IPS DF 4.7 (cell line): ENCODE measurements around the gene ZER1.
"Not testable (repeated sequence)": the region's sequence is repeated elsewhere in the genome, so short reads cannot be mapped to it uniquely, and the experiment has no call there.

ENCODE experiments used
- DNase-seq: peaks from one replicate; pipeline ENCODE4 v3.0.0-alpha.2; 2013; ENCODE audit warnings: low spot score; ENCODE audit errors: extremely low read depth

Gene ZER1

DNA sequence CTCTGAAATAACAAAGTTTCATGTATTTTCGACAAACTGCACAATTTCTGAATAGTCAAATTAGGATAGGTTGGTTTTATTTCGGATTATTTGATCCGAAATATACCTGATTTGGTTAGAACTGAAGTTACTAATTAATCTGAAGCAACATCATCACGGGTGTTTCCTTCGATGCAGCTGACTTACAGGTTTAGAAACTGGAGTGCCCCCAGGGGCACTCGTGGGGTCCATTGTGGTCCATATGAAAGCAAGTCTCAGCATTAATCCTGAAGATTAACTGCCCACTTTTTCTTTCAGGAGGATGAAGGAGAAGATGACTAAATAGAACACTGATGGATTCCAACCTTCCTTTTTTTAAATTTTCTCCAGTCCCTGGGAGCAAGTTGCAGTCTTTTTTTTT lies 77.4 kb downstream of the ZER1 start:
- no peak for DNase-seq

DNA sequence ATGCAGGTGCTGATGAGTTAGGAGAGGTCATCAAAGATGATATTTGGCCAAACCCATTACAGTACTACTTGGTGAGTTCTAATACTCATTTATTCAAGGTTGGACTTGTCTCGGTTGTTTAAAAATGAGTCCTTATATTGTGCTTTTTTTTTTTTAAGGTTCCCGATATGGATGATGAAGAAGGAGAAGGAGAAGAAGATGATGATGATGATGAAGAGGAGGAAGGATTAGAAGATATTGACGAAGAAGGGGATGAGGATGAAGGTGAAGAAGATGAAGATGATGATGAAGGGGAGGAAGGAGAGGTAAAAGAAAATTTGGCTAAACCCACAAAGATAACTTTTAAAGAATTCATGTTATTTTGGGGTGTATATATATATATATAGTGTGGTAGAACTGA lies 78.0 kb downstream of the ZER1 start:
- DNase-seq: not testable (repeated sequence)

DNA sequence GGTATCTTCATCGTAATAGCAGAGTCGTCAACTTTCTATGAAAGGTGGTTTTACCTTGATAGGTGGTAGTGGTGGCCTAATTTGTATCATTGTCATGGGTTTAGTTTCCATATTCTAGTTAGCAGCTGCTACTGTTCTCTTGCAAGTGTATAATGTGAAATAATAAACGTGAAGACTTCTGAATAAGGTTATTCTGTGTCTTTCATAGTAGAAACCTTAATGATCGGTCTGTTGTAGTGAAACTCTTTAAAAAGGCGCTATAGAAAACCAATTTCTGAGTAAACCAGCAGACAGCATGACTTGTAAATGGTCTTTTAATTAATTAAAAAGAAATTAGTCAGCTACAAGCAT lies 81.1 kb downstream of the ZER1 start:
- no peak for DNase-seq

DNA sequence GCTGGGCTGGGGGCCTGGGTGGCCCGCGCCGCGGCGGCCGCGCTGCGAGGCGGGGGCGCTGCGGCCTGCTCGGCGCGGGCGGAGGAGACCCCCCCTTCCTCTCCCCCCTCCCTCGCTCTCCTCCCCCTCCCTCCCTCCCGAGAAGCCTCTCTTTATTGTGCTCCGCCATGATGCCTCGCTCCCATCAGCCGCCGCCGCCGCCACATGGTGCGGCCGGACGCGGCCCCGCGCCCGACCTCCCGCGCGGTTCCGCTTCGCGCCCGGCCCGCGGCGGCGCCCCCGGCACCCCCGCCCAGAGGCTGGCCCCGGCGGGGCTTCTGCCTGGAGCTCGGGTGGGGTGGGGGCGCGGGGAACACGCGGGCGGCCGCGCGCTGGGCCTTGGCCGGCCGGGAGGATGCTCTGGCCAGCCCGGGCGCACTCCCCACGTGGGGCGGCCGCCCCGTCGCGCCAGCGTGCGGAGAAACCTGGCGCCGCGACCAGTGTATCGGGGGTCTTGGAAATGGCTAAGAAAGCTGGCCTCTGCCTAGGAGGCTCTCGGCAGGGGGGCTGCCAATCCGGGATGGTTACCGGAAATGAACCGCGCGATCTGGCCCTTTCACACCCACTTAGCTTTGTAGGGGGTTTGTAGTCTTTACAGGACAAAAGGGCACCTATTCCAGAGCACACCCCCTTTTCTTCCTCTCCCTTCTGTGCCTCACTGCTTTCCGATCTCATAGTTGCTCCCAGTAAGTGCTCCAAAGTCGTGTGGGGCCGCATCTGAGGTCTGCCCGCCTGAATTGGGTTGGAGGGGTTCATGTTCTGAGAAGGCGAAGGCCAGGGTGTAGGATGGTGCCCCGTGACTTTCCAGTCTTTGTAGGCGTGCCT lies 81.7 kb downstream of the ZER1 start:
- DNase-seq: no peak

DNA sequence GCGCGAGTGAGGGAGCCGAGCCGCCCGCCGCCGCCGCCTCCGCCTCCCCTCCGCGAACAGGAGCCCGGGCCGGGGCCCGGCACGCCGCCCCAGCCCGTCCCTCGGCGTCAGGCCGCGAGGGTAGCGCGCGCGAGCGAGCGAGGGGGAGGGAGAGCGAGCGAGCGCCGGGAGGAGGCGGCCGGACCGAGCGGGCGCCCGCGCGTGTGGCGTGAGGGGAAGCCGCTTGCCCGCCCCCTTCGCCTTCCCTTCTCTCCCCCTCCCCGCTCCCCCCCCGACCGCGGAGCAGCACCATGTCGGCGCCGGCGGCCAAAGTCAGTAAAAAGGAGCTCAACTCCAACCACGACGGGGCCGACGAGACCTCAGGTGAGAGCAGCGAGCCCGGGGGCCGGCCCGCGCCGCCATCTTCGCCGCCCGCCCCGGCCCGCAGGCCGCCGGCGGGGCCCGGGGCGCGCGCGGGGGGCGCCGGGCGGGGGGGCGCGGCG lies 82.4 kb downstream of the ZER1 start:
- DNase-seq: no peak

DNA sequence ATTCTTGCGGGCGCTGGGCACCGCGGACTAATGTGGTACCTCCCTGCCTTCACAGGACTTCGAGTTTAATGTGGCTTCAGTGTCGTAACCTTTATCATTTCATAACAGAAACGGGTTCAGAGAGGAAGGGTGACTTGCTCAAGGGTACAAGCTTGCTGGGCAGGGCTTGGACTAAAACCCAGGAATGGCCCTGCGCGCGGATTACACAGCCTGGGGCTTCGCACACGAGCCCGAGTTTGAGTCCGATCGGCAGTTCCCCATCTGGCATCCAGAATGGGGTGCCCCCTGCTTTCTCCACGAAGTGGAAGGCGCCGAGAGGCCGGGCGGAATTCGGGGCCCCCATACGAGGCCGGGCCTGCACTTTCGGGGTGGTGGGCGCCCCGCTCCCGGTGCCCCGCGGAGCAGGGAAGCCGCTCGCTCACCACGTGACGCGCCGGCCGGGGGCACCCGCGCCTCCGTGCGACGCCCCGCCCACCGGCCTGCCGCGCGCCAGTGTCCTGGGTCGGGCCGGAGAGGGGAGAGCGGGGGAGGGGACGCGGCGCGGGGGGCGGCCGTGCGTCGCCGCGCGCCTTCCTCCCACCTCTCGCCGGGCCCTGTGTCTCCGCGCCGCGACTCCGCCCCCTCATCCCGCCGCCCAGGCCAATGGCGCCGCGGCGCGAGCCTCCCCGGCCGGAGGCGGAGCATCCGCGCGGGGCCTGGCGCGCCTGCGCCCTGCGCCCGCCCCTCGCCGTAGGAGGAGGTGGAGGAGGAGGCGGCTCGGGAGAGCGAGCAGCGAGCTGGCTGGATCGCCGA lies 83.0 kb downstream of the ZER1 start, which contains the start of gene SET:
TSS of gene SET (plus strand) at position 722 of the 792 bp plus-strand sequence. CDS start 361 bp downstream, outside the sequence.
- DNase-seq: no peak

DNA sequence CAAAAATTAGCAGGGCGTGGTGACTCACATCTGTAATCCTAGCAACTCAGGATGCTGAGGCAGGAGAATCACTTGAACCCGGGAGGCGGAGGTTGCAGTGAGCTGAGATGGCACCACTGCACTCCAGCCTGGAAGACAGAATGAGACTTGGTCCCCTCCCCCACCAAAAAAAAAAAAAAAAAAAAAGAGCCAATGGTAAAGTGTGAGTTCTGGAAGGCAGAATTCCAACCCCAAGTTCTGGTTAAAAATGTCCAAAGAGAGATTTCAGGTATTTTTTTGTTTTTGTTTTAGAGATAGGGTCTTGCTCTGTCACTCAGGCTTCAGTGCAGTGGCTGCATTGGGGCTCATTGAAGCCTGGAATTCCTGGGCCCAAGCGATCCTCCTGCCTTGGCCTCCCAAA lies 84.3 kb downstream of the ZER1 start:
- no peak for DNase-seq

DNA sequence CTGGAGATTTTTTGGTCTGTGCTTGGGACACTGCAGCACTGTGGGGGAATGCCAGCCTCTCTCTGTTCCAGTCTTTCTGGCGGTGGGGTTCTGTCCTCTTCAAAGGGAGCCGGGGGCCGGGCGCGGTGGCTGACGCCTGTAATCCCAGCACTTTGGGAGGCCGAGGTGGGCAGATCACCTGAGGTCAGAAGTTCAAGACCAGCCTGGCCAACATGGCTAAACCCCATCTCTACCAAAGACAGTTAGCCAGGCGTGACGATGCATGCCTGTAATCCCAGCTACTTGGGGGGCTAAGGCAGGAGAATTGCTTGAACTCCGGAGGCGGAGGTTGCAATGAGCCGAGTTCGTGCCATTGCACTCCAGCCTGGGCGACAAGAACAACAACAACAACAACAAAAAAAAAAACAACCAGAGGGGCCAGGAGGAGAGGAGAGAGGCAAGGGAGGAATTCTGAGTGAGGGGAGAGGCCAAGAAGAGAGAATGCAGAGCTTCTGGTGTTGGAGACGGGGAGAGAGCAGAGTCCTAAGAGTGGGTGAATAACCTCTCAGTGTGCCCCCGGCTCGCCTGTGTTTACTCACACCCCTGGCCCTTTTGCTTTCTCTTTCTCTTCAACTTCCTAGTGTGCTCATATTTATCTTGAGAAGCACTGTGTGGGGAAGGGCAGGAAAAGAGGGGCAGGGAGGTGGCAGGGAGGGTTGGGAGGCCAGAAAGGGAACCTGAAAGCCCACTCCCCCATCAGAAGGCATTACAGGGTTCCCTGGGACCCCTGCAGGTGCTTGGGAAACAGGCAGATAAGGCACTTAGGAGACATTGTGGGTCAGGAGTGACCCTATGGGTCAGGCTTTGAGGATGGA lies 85.9 kb downstream of the ZER1 start:
- DNase-seq: no peak

DNA sequence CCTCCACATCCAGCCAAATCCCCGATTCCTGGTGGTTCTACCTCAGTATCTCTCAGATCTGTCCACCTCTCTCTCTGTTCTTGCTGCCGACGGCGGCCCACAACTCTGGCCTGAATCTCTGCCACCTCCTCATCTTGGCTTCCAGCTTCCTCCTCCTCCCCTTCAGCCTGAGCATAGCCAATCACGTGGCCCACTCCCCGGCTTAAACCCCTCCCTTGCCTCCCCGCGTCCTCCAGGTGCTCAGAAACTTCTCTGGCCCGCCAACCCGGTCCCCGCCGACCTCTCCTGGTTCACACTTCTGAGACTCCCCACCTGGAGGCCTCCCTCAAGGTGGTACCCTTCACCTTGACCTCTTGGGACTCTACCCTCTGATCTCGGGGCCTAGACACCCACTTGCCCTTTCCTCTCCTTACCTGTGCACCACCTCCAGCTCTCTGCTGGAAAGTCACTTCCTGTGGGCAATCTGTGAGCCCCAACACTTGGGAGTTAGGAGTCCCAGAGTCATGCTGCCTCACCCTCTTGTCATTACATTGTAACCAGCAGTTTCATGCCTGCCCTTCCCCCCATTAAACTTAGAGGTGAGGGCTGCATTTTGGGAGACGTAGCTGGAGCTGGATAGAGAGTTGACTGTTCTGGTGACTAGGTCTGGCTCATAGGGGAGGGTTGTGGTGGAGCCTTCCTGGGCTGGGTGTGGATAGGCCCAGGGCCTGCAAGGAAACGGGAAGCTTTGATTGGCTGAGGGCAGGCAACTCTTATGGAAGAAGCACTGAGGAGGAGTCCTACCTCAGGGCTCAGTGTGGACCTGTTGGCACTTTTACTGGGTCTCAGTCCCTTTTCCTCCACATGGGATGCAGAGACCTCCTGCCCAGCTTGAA lies 87.2 kb downstream of the ZER1 start:
- DNase-seq: no peak

DNA sequence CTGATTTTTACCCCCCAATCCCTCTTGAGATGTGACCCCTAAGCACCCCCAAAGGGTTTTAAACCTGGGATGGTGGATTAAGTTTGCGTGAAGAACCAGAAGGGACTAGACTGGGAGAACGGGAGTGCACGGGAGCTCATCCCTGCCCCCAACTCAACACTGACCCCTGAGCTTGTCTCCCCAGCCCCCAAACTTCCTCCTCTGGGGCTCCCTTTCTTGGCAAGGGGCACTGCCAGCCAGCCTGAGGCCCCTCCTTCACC lies 87.7 kb downstream of the ZER1 start:
- DNase-seq: no peak

DNA sequence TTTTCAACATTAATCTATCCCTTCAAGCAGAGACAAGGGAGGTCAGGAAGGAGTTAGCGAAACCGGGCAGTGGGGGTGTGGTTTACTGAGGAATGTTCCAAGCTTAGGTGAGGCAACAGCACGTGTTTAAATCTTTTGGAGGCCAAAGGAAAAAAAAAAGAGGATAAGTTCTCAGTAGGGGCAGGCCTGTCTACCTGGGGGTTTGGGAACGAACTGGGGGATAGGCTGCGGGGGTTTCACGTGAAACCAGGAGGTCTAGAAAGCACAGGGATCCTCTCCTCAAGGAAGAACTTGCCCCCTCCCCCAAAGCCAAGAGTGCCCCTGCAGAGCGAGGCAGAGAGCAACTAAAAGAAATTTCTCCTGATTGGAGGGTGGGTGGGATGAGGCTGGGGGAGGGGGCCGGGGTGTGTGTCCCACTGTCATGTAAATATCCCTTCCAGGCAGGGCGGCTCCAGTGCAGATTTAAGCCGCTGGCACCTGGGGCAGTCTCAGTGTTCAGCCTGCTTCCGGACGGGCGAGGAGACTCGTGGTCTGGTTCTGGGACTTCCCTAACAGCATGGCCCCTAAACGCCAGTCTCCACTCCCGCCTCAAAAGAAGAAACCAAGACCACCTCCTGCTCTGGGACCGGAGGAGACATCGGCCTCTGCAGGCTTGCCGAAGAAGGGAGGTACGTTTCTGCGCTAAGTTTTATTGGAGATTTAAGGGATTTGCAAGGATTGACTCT lies 88.2 kb downstream of the ZER1 start:
- peak; percentile 85 for DNase-seq
